IgD-negative memory B cell (primary cell): ENCODE results near the gene AP3M1. TPM values are rescaled to one million over a fixed set of nuclear protein-coding genes. Genes with fewer than 3 reads are reported as not detected.
"Not testable (repeated sequence)": the region's sequence is repeated elsewhere in the genome, so short reads cannot be mapped to it uniquely, and the experiment has no call there.

Experiments used
- H3K27ac Mint-ChIP-seq, 3 donors: one replicate each; pipeline ENCODE4 v1.8.0; 2020 to 2022; ENCODE audit warnings: mild to moderate bottlenecking in 3 of 3, mixed read lengths in 3 of 3, moderate library complexity in 1 of 3
- H3K27me3 Mint-ChIP-seq: one replicate; pipeline ENCODE4 v1.8.0; 2021; ENCODE audit warnings: mixed read lengths
- H3K36me3 Mint-ChIP-seq: one replicate; pipeline ENCODE4 v1.8.0; 2020; ENCODE audit warnings: mild to moderate bottlenecking, mixed read lengths
- H3K4me1 Mint-ChIP-seq, 3 donors: one replicate each; pipeline ENCODE4 v1.8.0; 2020 to 2022; ENCODE audit warnings: mixed read lengths in 3 of 3, mild to moderate bottlenecking in 1 of 3
- H3K4me3 Mint-ChIP-seq, 4 donors: one replicate each; pipeline ENCODE4 v1.8.0; 2020 to 2022; ENCODE audit warnings: mild to moderate bottlenecking in 4 of 4, mixed read lengths in 4 of 4, moderate library complexity in 3 of 4
- H3K9me3 Mint-ChIP-seq, 3 donors: one replicate each; pipeline ENCODE4 v1.8.0; 2020 to 2021; ENCODE audit warnings: mixed read lengths in 3 of 3, mild to moderate bottlenecking in 1 of 3
- polyA plus RNA-seq: library from polyadenylated mRNA; unstranded; fragments of 300-500 nt; fragmentation: Illumina TruSeq; gene quantifications from one replicate; pipeline ENCODE4 v1.2.3, GENCODE V29; 2021

AP3M1 gene
- polyA plus RNA-seq: 28.1 TPM

- no peaks in the 10 kb centered on the region for H3K27me3 Mint-ChIP-seq
- H3K9me3 Mint-ChIP-seq: no peaks in the 10 kb centered on the region
- H3K4me3 Mint-ChIP-seq: no peak within 1 kb of the TSS
- no peaks in the 10 kb centered on the region for H3K36me3 Mint-ChIP-seq
- peak within 1 kb of the TSS; percentile 23 to 89 (median 50) for H3K27ac Mint-ChIP-seq
- H3K4me1 Mint-ChIP-seq: peaks cover 29 to 41% (median 38%) of the 10 kb centered on the region in 3 donors
These were observed at the start of gene AP3M1 for GRCh38 chr10:74150204-74150989. Gene AP3M1, minus strand, starts transcription at chr10:74150828. Its CDS starts 12,449 bp downstream, at chr10:74138379.

GRCh38 chr10:74199315-74199714 is 48.7 kb upstream of the AP3M1 start:
- peaks cover 0 to 2% (median 0%) of the 10 kb centered on the region in 3 donors for H3K9me3 Mint-ChIP-seq
- peaks cover 9% of the 10 kb centered on the region for H3K36me3 Mint-ChIP-seq
- no peaks in the 10 kb centered on the region for H3K27me3 Mint-ChIP-seq
- peaks cover 18 to 36% (median 19%) of the 10 kb centered on the region in 3 donors for H3K4me1 Mint-ChIP-seq
- H3K4me3 Mint-ChIP-seq: peak overlapping the region in 1 of 4 donors; percentile 20
- peak overlapping the region in 1 of 3 donors; percentile 71 for H3K27ac Mint-ChIP-seq

GRCh38 chr10:74194999-74195398 is 44.4 kb upstream of the AP3M1 start:
- H3K9me3 Mint-ChIP-seq: peaks cover 0 to 2% (median 0%) of the 10 kb centered on the region in 3 donors
- H3K27me3 Mint-ChIP-seq: no peaks in the 10 kb centered on the region
- H3K4me1 Mint-ChIP-seq: peaks cover 39 to 59% (median 48%) of the 10 kb centered on the region in 3 donors
- peaks cover 4% of the 10 kb centered on the region for H3K36me3 Mint-ChIP-seq
- H3K27ac Mint-ChIP-seq: no peak overlapping the region
- H3K4me3 Mint-ChIP-seq: no peak overlapping the region

- peaks cover 0 to 2% (median 0%) of the 10 kb centered on the region in 3 donors for H3K9me3 Mint-ChIP-seq
- H3K27ac Mint-ChIP-seq: no peak overlapping the region
- peaks cover 1% of the 10 kb centered on the region for H3K27me3 Mint-ChIP-seq
- peaks cover 4% of the 10 kb centered on the region for H3K36me3 Mint-ChIP-seq
- peak overlapping the region in 2 of 4 donors; percentile 14 to 67 for H3K4me3 Mint-ChIP-seq
- peaks cover 44 to 64% (median 52%) of the 10 kb centered on the region in 3 donors for H3K4me1 Mint-ChIP-seq
These were observed 43.9 kb upstream of the AP3M1 start for GRCh38 chr10:74194545-74194944.

GRCh38 chr10:74190494-74190893 is 39.9 kb upstream of the AP3M1 start:
- Mint-ChIP-seq H3K4me1 (peaks cover 53 to 69% (median 56%) of the 10 kb centered on the region in 3 donors), H3K27ac (peak overlapping the region; percentile 36 to 97 (median 94)), H3K27me3 (peaks cover 1% of the 10 kb centered on the region), H3K4me3 (peak overlapping the region; percentile 9 to 91 (median 74)), H3K36me3 (no peaks in the 10 kb centered on the region), H3K9me3 (no peaks in the 10 kb centered on the region)

GRCh38 chr10:74189999-74190421 is 39.4 kb upstream of the AP3M1 start:
- Mint-ChIP-seq H3K4me3 (peak overlapping the region; percentile 9 to 91 (median 74)), H3K27ac (peak overlapping the region; percentile 36 to 97 (median 94)), H3K9me3 (no peaks in the 10 kb centered on the region), H3K27me3 (peaks cover 1% of the 10 kb centered on the region), H3K36me3 (peaks cover 2% of the 10 kb centered on the region), H3K4me1 (peaks cover 55 to 71% (median 56%) of the 10 kb centered on the region in 3 donors)

GRCh38 chr10:74188617-74189016 is 38.0 kb upstream of the AP3M1 start:
- H3K27me3 Mint-ChIP-seq, H3K36me3 Mint-ChIP-seq, H3K9me3 Mint-ChIP-seq, H3K27ac Mint-ChIP-seq: not testable (repeated sequence)
- Mint-ChIP-seq H3K4me3 (peak overlapping the region in 1 of 4 donors; percentile 43), H3K4me1 (peaks cover 49 to 65% (median 54%) of the 10 kb centered on the region in 3 donors)

GRCh38 chr10:74187237-74187636 is 36.6 kb upstream of the AP3M1 start:
- Mint-ChIP-seq H3K4me3 (peak overlapping the region in 2 of 4 donors; percentile 4 to 49), H3K27me3 (peaks cover 1% of the 10 kb centered on the region), H3K27ac (peak overlapping the region in 1 of 3 donors; percentile 3), H3K4me1 (peaks cover 39 to 54% (median 47%) of the 10 kb centered on the region in 3 donors), H3K36me3 (peaks cover 3% of the 10 kb centered on the region), H3K9me3 (no peaks in the 10 kb centered on the region)

- no peaks in the 10 kb centered on the region for H3K9me3 Mint-ChIP-seq
- peaks cover 40 to 54% (median 51%) of the 10 kb centered on the region in 3 donors for H3K4me1 Mint-ChIP-seq
- peak overlapping the region in 2 of 4 donors; percentile 23 to 75 for H3K4me3 Mint-ChIP-seq
- peak overlapping the region in 2 of 3 donors; percentile 3 to 8 for H3K27ac Mint-ChIP-seq
- H3K27me3 Mint-ChIP-seq: peaks cover 1% of the 10 kb centered on the region
- peaks cover 3% of the 10 kb centered on the region for H3K36me3 Mint-ChIP-seq
These were observed 36.0 kb upstream of the AP3M1 start for GRCh38 chr10:74186678-74187077.

- Mint-ChIP-seq H3K4me1 (peaks cover 32 to 42% (median 40%) of the 10 kb centered on the region in 3 donors), H3K36me3 (no peaks in the 10 kb centered on the region), H3K9me3 (no peaks in the 10 kb centered on the region), H3K27ac (peak overlapping the region in 2 of 3 donors; percentile 83 to 99), H3K27me3 (no peaks in the 10 kb centered on the region), H3K4me3 (peak overlapping the region in 3 of 4 donors; percentile 85 to 99 (median 96))
These were observed 28.6 kb upstream of the AP3M1 start for GRCh38 chr10:74179111-74179710.

GRCh38 chr10:74178042-74178791 is 27.6 kb upstream of the AP3M1 start:
- Mint-ChIP-seq H3K4me3 (peak overlapping the region; percentile 35 to 99 (median 90)), H3K27me3 (no peaks in the 10 kb centered on the region), H3K4me1 (peaks cover 32 to 42% (median 40%) of the 10 kb centered on the region in 3 donors), H3K36me3 (no peaks in the 10 kb centered on the region), H3K9me3 (no peaks in the 10 kb centered on the region), H3K27ac (peak overlapping the region in 2 of 3 donors; percentile 83 to 99)

- H3K4me1 Mint-ChIP-seq: peaks cover 32 to 42% (median 37%) of the 10 kb centered on the region in 3 donors
- no peaks in the 10 kb centered on the region for H3K9me3 Mint-ChIP-seq
- no peaks in the 10 kb centered on the region for H3K27me3 Mint-ChIP-seq
- H3K4me3 Mint-ChIP-seq: peak overlapping the region; percentile 92 to 99 (median 96)
- peak overlapping the region; percentile 96 to 99 (median 98) for H3K27ac Mint-ChIP-seq
- H3K36me3 Mint-ChIP-seq: no peaks in the 10 kb centered on the region
These were observed 26.6 kb upstream of the AP3M1 start for GRCh38 chr10:74177140-74177677.

- Mint-ChIP-seq H3K9me3 (no peaks in the 10 kb centered on the region), H3K4me1 (peaks cover 33 to 38% (median 33%) of the 10 kb centered on the region in 3 donors), H3K36me3 (peaks cover under 1% of the 10 kb centered on the region), H3K27me3 (no peaks in the 10 kb centered on the region), H3K27ac (peak overlapping the region; percentile 96 to 99 (median 98)), H3K4me3 (peak overlapping the region; percentile 92 to 99 (median 96))
These were observed 25.9 kb upstream of the AP3M1 start for GRCh38 chr10:74176380-74177139.
